Skeletal muscle tissue (tissue), 4 donors: ENCODE data around the gene ZNF334. TPM values are rescaled to one million over a fixed set of nuclear protein-coding genes. Genes with fewer than 3 reads are reported as not detected.

Experiments
- H3K27ac ChIP-seq: one replicate; pipeline ENCODE4 v1.7.0; 2013; ENCODE audit warnings: mild to moderate bottlenecking, low read depth, low read length, inconsistent platforms
- H3K27me3 ChIP-seq, 3 donors: one replicate each; pipeline ENCODE4 v1.7.0; 2013; ENCODE audit warnings: low read length in 3 of 3; ENCODE audit not compliant: control insufficient read depth in 3 of 3, insufficient read depth in 3 of 3
- H3K36me3 ChIP-seq, 3 donors: one replicate each; pipeline ENCODE4 v1.7.0; 2013; ENCODE audit warnings: low read length in 3 of 3; ENCODE audit not compliant: control insufficient read depth in 3 of 3, insufficient read depth in 3 of 3
- H3K4me1 ChIP-seq, 3 donors: one replicate each; pipeline ENCODE4 v1.7.0; 2013; ENCODE audit warnings: low read length in 3 of 3, mild to moderate bottlenecking in 3 of 3; ENCODE audit not compliant: control insufficient read depth in 3 of 3, insufficient read depth in 3 of 3
- H3K4me3 ChIP-seq, 3 donors: one replicate each; pipeline ENCODE4 v1.7.0; 2013; ENCODE audit warnings: low read length in 3 of 3
- H3K9ac ChIP-seq, 3 donors: one replicate each; pipeline ENCODE4 v1.7.0; 2013; ENCODE audit warnings: low read length in 3 of 3, mild to moderate bottlenecking in 3 of 3, moderate library complexity in 2 of 3, low read depth in 1 of 3
- H3K9me3 ChIP-seq, 3 donors: one replicate each; pipeline ENCODE4 v1.7.0; 2013; ENCODE audit warnings: low read length in 3 of 3; ENCODE audit not compliant: control insufficient read depth in 3 of 3
- total RNA-seq: library from RNA; depleted of rRNA; stranded (reverse); fragments of >200 nt; gene quantifications from one replicate; pipeline ENCODE4 v1.2.3, GENCODE V29; 2014
- donor health status: Osteomylitis.

The ZNF334 gene
- total RNA-seq, result 3.7 TPM

DNA sequence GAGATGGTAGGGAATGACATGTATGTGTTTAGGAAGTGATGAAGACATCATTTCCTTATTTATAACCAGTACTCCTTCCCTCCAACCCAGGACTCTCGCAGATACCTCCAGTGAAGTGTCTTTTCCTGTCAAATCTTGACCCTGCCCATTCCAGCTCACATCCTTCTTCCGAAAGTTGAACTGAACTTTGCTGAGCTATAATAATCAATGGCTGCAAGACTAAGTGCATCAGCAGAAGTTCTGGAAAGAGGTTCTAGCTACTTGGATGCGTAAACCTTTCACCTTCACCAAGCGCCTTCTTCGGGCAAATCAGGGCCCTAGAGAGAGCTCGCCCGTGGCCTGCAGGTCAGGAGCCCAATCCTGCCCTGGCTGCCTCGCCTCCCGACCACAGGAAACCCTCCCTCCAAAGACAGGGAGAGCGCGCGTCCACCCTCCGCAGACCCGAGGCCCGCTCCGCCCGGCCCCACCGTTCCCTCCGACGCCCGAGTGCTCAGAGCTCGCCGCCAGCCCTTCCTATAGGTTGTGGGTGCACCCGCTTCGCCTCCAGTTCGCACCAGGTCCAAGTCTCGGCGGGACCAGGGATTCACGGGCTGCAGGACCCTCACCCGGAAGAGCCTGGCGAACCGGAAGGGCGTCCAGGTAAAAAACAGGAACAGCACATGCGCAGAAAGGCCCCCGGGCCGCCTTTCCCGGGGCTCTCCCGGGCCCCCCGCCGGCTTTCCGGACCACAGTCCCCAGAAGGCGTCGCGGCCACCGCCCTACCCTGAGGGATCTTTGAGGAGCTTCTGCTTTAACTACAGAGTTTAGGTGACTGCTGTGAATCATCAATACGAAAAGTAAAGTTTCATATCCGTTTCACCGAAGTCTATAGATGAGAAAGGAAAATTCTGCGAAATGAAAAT, at the start of gene ZNF334:
ZNF334 (minus strand) TSS at position 617 of the 902 bp plus-strand sequence. CDS start 1,457 bp downstream, outside the sequence.
- peak within 1 kb of the TSS; percentile 71 to 86 (median 73) for H3K4me3 ChIP-seq
- peaks cover 3 to 9% (median 5%) of the 10 kb centered on the region in 3 donors for H3K27me3 ChIP-seq
- peaks cover 0 to 5% (median 0%) of the 10 kb centered on the region in 3 donors for H3K4me1 ChIP-seq
- H3K9me3 ChIP-seq, result no peaks in the 10 kb centered on the region
- no peak within 1 kb of the TSS for H3K27ac ChIP-seq
- H3K9ac ChIP-seq, result peak within 1 kb of the TSS; percentile 47 to 66 (median 66)
- no peaks in the 10 kb centered on the region for H3K36me3 ChIP-seq

GRCh38 chr20:46562373-46563169, 49.2 kb upstream of the ZNF334 start:
- Histone ChIP-seq H3K9ac (peak overlapping the region in 2 of 3 donors; percentile 27 to 60), H3K4me3 (peak overlapping the region; percentile 42 to 77 (median 71)), H3K27me3 (no peaks in the 10 kb centered on the region), H3K9me3 (no peaks in the 10 kb centered on the region), H3K36me3 (no peaks in the 10 kb centered on the region), H3K27ac (no peak overlapping the region), H3K4me1 (peaks cover 0 to 12% (median 12%) of the 10 kb centered on the region in 3 donors)

DNA sequence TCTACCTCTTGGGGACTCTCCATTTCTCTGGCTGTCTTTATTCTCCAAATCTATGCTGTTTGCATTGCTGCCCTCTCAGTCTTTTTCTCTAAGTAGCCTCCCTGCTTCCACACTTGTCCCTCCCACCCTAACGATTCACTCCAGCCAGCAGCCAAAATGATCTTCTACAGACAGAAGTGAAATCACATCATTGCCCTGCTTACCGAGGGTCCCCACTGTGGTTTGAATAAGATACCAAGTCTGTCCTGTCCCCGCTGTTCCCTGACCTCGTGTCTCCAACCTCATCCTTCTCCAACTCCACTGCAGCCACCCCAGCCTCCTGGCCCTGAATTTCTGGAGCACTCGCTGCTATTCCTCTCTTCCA, 48.6 kb upstream of the ZNF334 start:
- no peak overlapping the region for H3K9ac ChIP-seq
- H3K4me3 ChIP-seq, result peak overlapping the region; percentile 42 to 77 (median 71)

DNA sequence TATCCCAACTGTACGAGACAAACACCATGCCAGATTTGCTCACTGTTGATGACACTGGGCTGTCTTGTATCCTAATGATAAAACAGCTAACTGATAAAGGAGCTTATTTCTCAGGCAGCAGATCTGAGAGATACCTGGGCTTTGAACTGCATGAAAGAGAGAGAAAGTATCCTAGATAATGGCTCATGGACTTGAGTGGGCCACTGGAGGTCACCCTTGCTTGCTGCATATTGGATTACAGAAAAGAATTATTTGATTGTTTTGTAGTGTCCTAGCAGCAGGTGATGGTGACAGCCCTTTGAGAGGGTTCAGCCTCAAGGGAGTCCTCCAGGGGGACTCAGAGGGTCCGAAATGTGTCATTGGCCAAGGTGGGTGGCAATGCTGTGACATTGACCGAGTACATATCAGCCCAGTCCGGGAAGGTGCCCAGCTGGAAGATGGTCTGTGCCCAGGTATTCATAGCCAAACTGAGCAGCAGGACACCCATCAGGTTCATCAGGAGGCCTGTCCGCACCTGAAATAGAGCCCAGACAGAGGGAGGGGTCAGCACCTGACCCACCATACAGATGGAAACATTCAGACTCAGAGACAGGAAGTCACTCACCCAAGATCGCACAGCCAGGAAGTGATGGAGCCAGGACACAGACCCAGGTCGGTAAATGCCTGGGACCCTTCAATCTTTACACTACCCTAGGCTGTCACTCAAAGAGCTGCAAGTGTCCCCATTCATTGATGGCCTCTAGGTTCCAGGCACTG, 46.5 kb upstream of the ZNF334 start:
- Histone ChIP-seq H3K27ac (no peak overlapping the region), H3K9ac (no peak overlapping the region), H3K27me3 (no peaks in the 10 kb centered on the region), H3K9me3 (no peaks in the 10 kb centered on the region), H3K4me3 (no peak overlapping the region), H3K36me3 (no peaks in the 10 kb centered on the region), H3K4me1 (peaks cover 0 to 12% (median 12%) of the 10 kb centered on the region in 3 donors)

More for the DNA sequence above, 48.6 kb upstream of the ZNF334 start:
- Histone ChIP-seq H3K27ac (no peak overlapping the region), H3K9me3 (no peaks in the 10 kb centered on the region), H3K27me3 (no peaks in the 10 kb centered on the region), H3K4me1 (peaks cover 0 to 12% (median 12%) of the 10 kb centered on the region in 3 donors), H3K36me3 (no peaks in the 10 kb centered on the region)

DNA sequence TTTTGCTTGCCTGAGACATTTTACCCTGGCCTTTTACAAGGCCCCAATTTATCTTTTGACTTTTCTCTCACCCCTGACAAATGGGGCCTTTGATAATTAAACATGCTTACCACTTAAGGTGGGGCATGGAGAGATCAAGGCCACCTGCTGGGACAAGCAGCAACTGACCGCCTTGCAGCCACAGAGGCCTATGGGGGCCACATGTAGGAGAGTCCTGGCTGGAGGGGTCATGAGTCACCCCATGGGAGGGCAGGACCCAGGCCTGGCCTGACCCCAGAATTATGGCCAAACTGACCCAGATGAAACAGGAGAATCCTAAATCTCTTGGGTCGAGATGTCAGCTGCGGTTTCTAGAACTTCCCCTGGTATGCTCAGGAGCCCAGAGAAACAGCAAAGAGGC, 45.6 kb upstream of the ZNF334 start:
- no peaks in the 10 kb centered on the region for H3K27me3 ChIP-seq
- no peaks in the 10 kb centered on the region for H3K36me3 ChIP-seq
- H3K27ac ChIP-seq, result no peak overlapping the region
- H3K9ac ChIP-seq, result no peak overlapping the region
- peaks cover 0 to 12% (median 12%) of the 10 kb centered on the region in 3 donors for H3K4me1 ChIP-seq
- H3K4me3 ChIP-seq, result no peak overlapping the region
- H3K9me3 ChIP-seq, result no peaks in the 10 kb centered on the region

- H3K27ac ChIP-seq, result no peak overlapping the region
Observed at GRCh38 chr20:46558511-46558959, 45.2 kb upstream of the ZNF334 start.

DNA sequence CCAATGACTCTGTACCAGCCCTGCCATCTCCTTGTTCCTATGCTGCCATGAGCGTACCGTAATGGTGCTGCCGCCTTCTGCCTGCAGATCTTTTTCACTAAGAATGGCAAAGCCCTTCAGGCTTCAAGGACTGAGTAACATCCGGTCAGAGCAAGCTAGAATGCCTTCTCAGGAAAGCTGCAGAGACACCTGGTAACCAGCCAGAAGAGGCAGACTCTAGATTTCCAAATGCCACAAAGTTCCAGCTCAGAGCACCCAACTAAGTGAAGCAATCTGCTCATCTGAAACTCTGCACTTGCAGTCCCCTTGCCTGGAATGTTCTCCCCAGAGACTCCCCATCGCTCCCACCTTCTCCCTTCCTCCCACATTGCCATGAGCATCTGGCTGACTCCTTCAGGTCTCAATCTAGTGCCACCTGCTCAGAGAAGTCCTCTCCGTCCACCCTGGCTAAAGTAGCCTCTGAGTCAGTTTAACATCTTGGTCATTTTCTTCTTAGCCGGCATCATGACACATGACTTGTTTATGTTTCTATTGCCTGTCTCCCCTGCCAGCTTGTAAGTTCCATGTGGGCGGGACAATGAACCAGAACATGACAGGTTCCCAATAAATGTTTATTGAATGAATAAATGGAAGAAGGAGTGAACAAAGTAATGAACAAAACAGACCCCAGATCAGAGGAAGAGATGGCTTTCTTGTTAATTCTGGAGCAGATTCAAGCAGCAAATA, 44.0 kb upstream of the ZNF334 start:
- Histone ChIP-seq H3K9ac (no peak overlapping the region), H3K9me3 (no peaks in the 10 kb centered on the region), H3K36me3 (no peaks in the 10 kb centered on the region), H3K4me1 (peaks cover 0 to 6% (median 4%) of the 10 kb centered on the region in 3 donors), H3K27me3 (no peaks in the 10 kb centered on the region), H3K4me3 (no peak overlapping the region), H3K27ac (no peak overlapping the region)

More at GRCh38 chr20:46558511-46558959, 45.2 kb upstream of the ZNF334 start:
- Histone ChIP-seq H3K27me3 (no peaks in the 10 kb centered on the region), H3K9ac (no peak overlapping the region), H3K36me3 (no peaks in the 10 kb centered on the region), H3K4me3 (no peak overlapping the region), H3K9me3 (no peaks in the 10 kb centered on the region), H3K4me1 (peaks cover 0 to 12% (median 12%) of the 10 kb centered on the region in 3 donors)

DNA sequence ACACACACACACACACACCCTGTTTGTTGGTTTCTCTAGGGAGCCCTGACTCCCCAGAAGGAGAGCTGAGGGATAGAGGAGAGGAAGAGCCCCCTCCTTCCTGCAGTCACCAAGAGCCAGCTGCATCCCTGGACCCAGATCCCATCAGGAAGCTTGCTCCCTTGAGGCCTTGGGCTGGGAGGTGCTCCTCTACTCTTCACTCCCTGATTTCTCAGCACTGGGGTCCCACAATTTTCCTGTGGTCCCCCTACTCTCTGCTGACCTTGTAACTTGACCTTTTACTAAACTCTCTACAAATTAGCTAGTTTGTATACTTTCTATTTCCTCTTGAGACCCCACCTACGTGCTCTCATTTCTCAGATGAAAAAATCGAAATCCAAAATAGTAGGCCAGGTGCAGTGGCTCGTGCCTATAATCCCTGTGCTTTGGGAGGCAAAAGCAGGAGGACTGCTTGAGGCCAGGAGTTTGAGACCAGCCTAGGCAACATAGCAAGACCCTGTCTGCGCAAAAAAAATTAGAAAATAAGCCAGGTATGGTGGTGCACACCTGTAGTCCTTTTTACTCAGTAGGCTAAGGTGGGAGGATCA, 42.1 kb upstream of the ZNF334 start:
- Histone ChIP-seq H3K27ac (no peak overlapping the region), H3K9ac (no peak overlapping the region), H3K36me3 (no peaks in the 10 kb centered on the region), H3K4me3 (no peak overlapping the region), H3K9me3 (no peaks in the 10 kb centered on the region), H3K4me1 (no peaks in the 10 kb centered on the region), H3K27me3 (no peaks in the 10 kb centered on the region)

- Histone ChIP-seq H3K9me3 (no peaks in the 10 kb centered on the region), H3K27me3 (no peaks in the 10 kb centered on the region), H3K4me1 (no peaks in the 10 kb centered on the region), H3K36me3 (no peaks in the 10 kb centered on the region), H3K27ac (no peak overlapping the region), H3K9ac (no peak overlapping the region), H3K4me3 (no peak overlapping the region)
Observed at GRCh38 chr20:46554828-46555227, 41.5 kb upstream of the ZNF334 start.
